K562 (cell line): ENCODE results near the gene RHOU. TPM values are rescaled to one million over a fixed set of nuclear protein-coding genes. Genes with fewer than 3 reads are reported as not detected.

Experiments used
- ATAC-seq: fragments of 200-7000 bp; cut with Tn5 transposase; 3 replicates; pipeline ENCODE4 v1.9.1; 2020; ENCODE audit warnings: moderate library complexity
- BruUV-seq: library from RNA; stranded (reverse); fragments of 400-500 nt; replicated peaks from 2 replicates; lab custom pipeline; 2021; lab: Mats Ljungman, UMichigan
- CTCF ChIA-PET: fragments of 300-600 bp; formaldehyde crosslinking; extraction: SDS; loops from one replicate; lab custom pipeline; 2021; ENCODE audit warnings: low intra/inter-chr PET ratio; lab: Yijun Ruan, JAX
- POLR2A ChIA-PET: fragments of 300-600, 350-650 bp; sonication (Branson Sonifier 250); formaldehyde crosslinking; extraction: SDS; loops from one replicate; lab custom pipeline; 2021; ENCODE audit warnings: antibody characterized with exemption, inconsistent platforms; lab: Yijun Ruan, JAX
- DNase-seq, 4 experiments: peaks; one replicate each; pipeline versions ENCODE4 v3.0.0 to v3.0.0-alpha.2; 2011 to 2018; ENCODE audit warnings: low spot score in 3 of 4, mixed read lengths in 3 of 4; ENCODE audit errors: extremely low read depth in 1 of 4
- FAIRE-seq: peaks from 2 replicates; lab custom pipeline; 2011; peaks lifted over from hg19 to GRCh38; lab: Jason Lieb, UNC
- H2AFZ ChIP-seq: 2 replicates; pipeline ENCODE4 v1.6.0; 2011; ENCODE audit warnings: low read depth, low read length, control low read depth, inconsistent platforms
- H3K27ac ChIP-seq: fragments of 200-600 bp; 3 replicates; pipeline ENCODE4 v1.8.0; 2011; ENCODE audit warnings: low read depth, mild to moderate bottlenecking, control low read depth, inconsistent platforms, low read length, moderate library complexity, mixed read lengths; ENCODE audit errors: extremely low read depth
- H3K27me3 ChIP-seq, 2 experiments: fragments of 300-600 bp in 1 of 2; 2 replicates in 1 of 2; 3 replicates in 1 of 2; pipeline versions ENCODE4 v1.6.0 to v1.8.0; 2011; ENCODE audit warnings: inconsistent platforms in 2 of 2, low read length in 2 of 2, mild to moderate bottlenecking in 1 of 2, mixed read lengths in 1 of 2, moderate library complexity in 1 of 2; ENCODE audit not compliant: control insufficient read depth in 2 of 2, insufficient read depth in 2 of 2
- H3K36me3 ChIP-seq: fragments of 300-600 bp; 3 replicates; pipeline ENCODE4 v1.8.0; 2011; ENCODE audit warnings: mild to moderate bottlenecking, low read length, inconsistent platforms; ENCODE audit not compliant: control insufficient read depth, insufficient read depth
- H3K4me1 ChIP-seq, 2 experiments: fragments of 200-600 bp in 1 of 2; replicated peaks in 1 of 2; 2 replicates in 1 of 2; 3 replicates in 1 of 2; pipeline versions ENCODE4 v1.5.1 to v1.8.0; 2011; ENCODE audit warnings: inconsistent platforms in 2 of 2, low read length in 2 of 2, mild to moderate bottlenecking in 1 of 2, mixed read lengths in 1 of 2, moderate library complexity in 1 of 2; ENCODE audit not compliant: control insufficient read depth in 2 of 2, insufficient read depth in 2 of 2
- H3K4me2 ChIP-seq: 2 replicates; pipeline ENCODE4 v1.6.1; 2011; ENCODE audit warnings: low read length, control low read depth, inconsistent platforms, mixed read lengths; ENCODE audit not compliant: insufficient read depth
- H3K4me3 ChIP-seq: fragments of 200-600 bp; sonication (generic), shearing (Covaris generic); 2 replicates; pipeline ENCODE4 v1.5.1; 2016; ENCODE audit warnings: control low read depth, inconsistent platforms
- H3K79me2 ChIP-seq: fragments of 200-600 bp; 3 replicates; pipeline ENCODE4 v1.8.0; 2011; ENCODE audit warnings: low read length, inconsistent platforms; ENCODE audit not compliant: control insufficient read depth, insufficient read depth
- H3K9ac ChIP-seq, 2 experiments: 2 replicates each; pipeline versions ENCODE4 v1.6.0 to v1.6.1; 2011; ENCODE audit warnings: low read depth in 2 of 2, low read length in 2 of 2, control low read depth in 1 of 2, inconsistent platforms in 1 of 2, mild to moderate bottlenecking in 1 of 2, mixed read lengths in 1 of 2; ENCODE audit not compliant: insufficient read depth in 1 of 2
- H3K9me1 ChIP-seq: one replicate; pipeline ENCODE4 v1.6.0; 2011; ENCODE audit warnings: inconsistent platforms, mild to moderate bottlenecking, low read length, moderate library complexity; ENCODE audit not compliant: control insufficient read depth, insufficient read depth
- H3K9me3 ChIP-seq: replicated peaks from 2 replicates; pipeline ENCODE4 v1.5.1; 2011; ENCODE audit warnings: low read depth, low read length, inconsistent platforms; ENCODE audit not compliant: control insufficient read depth, insufficient read depth
- H4K20me1 ChIP-seq: replicated peaks from 2 replicates; pipeline ENCODE4 v1.6.1; 2011; ENCODE audit warnings: low read length, inconsistent platforms, mixed read lengths; ENCODE audit not compliant: control insufficient read depth, insufficient read depth
- BCOR ChIP-seq: fragments of 450-650 bp; IDR thresholded peaks from 2 replicates; pipeline ENCODE4 v1.6.1; 2016
- ESRRA ChIP-seq: fragments of 450-650 bp; IDR thresholded peaks from 2 replicates; pipeline ENCODE4 v1.6.1; 2014; ENCODE audit warnings: low read depth, mild to moderate bottlenecking, moderate library complexity, borderline replicate concordance
- GABPA ChIP-seq: fragments of 200-800 bp; sonication (Bioruptor generic); conservative IDR thresholded peaks from 2 replicates; pipeline ENCODE4 v1.6.1; 2016; ENCODE audit warnings: low read depth, missing genetic modification characterization, missing compliant biosample characterization
- SIN3A ChIP-seq, 2 experiments: fragments of 150-350 bp in 1 of 2; IDR thresholded peaks; 2 replicates each; pipeline ENCODE4 v1.6.1; 2011 to 2016; ENCODE audit warnings: borderline replicate concordance in 2 of 2, low read depth in 2 of 2, low read length in 2 of 2, mild to moderate bottlenecking in 2 of 2, moderate library complexity in 2 of 2; ENCODE audit not compliant: control insufficient read depth in 1 of 2
- ZFP1 ChIP-seq: fragments of 450-650 bp; formaldehyde crosslinking; IDR thresholded peaks from 2 replicates; pipeline ENCODE4 v1.4.0; 2020; ENCODE audit warnings: mild to moderate bottlenecking, mixed read lengths
- WGBS: fragments of 100-300 bp; shearing (Covaris generic); methylation state at CpG from one replicate; pipeline ENCODE4 v1.1.6; 2016; ENCODE audit warnings: low coverage, mixed read lengths; ENCODE audit not compliant: insufficient coverage; ENCODE audit errors: missing lambda C conversion rate; 5-methylcytosine and 5-hydroxymethylcytosine counted together
- in situ Hi-C: fragments of 300-500 bp; cut with MboI; formaldehyde crosslinking; loops from 4 replicates; pipeline ENCODE4 v1.15.0; 2018; ENCODE audit warnings: inconsistent platforms, mixed read lengths
- intact Hi-C: fragments of 100-400 bp; cut with micrococcal nuclease; formaldehyde crosslinking; loops from 2 replicates; pipeline ENCODE4 v1.14.2; 2022
- polyA plus RNA-seq, 8 experiments: library from polyadenylated mRNA; depleted of rRNA in 4 of 8; stranded (reverse) in 5 of 8; unstranded in 3 of 8; fragments of >200 nt; fragmentation: Nextera tagmentation in 2 of 8; fragmentation: Illumina TruSeq in 1 of 8; extraction: Ambion mirVana in 2 of 8; extraction: Trizol in 1 of 8; gene quantifications; 2 replicates each; pipeline versions ENCODE4 v1.2.1 to v1.2.3, GENCODE V29; 2011 to 2014; ENCODE audit warnings: inconsistent platforms in 1 of 8, missing spikeins in 1 of 8
- total RNA-seq, 7 experiments: library from RNA; depleted of rRNA in 6 of 7; stranded (reverse); fragments of >200 nt in 6 of 7; fragmentation: Illumina TruSeq in 2 of 7; extraction: Trizol in 2 of 7; gene quantifications; 2 replicates each; pipeline versions ENCODE4 v1.2.1 to v1.2.3, GENCODE V29; 2011 to 2021; ENCODE audit warnings: low replicate concordance in 1 of 7
- TF ChIP-seq, protein P1 (sequence below), 2 experiments: fragments of 200-800 bp in 1 of 2; sonication (Bioruptor generic) in 1 of 2; sonication (generic) in 1 of 2; formaldehyde crosslinking in 1 of 2; IDR thresholded peaks in 1 of 2; conservative IDR thresholded peaks in 1 of 2; 2 replicates each; pipeline versions ENCODE4 v1.5.0 to v1.6.1; 2016 to 2020; ENCODE audit warnings: missing compliant biosample characterization in 1 of 2, missing genetic modification characterization in 1 of 2, missing genetic modification reagents in 1 of 2

Gene RHOU
- total and polyA plus RNA-seq, 9 of the 15 experiments (the other 6 are each of a cell fraction or from before 2014, with no cell fraction given): 0.07 TPM; not detected in 8

DNA sequence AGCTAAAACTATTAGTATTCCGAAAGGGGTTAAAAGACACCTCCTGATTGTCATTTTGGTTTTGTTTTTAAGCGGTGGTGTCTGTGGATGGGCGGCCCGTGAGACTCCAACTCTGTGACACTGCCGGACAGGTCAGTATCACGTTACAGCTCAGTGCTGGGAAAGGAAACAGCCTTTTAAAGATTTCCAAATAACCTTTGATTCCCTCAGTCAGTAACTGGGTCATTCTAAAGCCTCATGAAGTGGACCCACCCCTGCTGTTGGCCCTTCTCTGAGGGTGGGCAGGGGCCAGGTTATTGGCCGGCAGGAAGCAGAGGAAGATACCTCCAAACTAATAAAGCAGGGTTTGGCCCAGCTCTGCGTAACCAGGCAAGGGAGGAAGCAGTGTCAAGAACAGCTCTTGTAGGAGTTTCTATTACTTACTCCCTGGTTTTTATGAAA, 2.3 kb downstream of the RHOU start:
- DNase-seq (no peak), ATAC-seq (no peak), FAIRE-seq (no peak)
- under 1% methylated on average over 8 of the region's 8 CpGs for WGBS
- Histone ChIP-seq H3K79me2 (no peaks in the 10 kb centered on the region), H3K27me3 (peaks cover 8 to 29% of the 10 kb centered on the region in 2 experiments; a peak in 4 of 5 replicates), H3K4me3 (no peak overlapping the region), H3K27ac (no peak overlapping the region), H2AFZ (no peak overlapping the region), H4K20me1 (no peaks in the 10 kb centered on the region), H3K4me1 (peaks cover 0 to 3% of the 10 kb centered on the region in 2 experiments; a peak in 1 of 5 replicates), H3K9me1 (no peaks in the 10 kb centered on the region), H3K36me3 (no peaks in the 10 kb centered on the region), H3K9me3 (no peaks in the 10 kb centered on the region), H3K9ac (no peak overlapping the region), H3K4me2 (no peak overlapping the region)
- no peak for TF ChIP-seq BCOR
- TF ChIP-seq ZFP1 (CRISPR knock-in tag): no peak
- no peak for TF ChIP-seq ESRRA
- no peak for TF ChIP-seq GABPA
- no TSS peak for BruUV-seq
- in situ Hi-C loops: no loop called here
- ChIA-PET CTCF (no interaction called here), POLR2A (interaction anchor here (0.8 kb wide), 1 partner anchor 28 kb away, joined by 3 read pairs; no protein-coding TSS in a partner anchor)
- intact Hi-C loops: no loop called here

GRCh38 chr1:228739826-228740225, 4.5 kb downstream of the RHOU start:
- TF ChIP-seq, protein P1, sequence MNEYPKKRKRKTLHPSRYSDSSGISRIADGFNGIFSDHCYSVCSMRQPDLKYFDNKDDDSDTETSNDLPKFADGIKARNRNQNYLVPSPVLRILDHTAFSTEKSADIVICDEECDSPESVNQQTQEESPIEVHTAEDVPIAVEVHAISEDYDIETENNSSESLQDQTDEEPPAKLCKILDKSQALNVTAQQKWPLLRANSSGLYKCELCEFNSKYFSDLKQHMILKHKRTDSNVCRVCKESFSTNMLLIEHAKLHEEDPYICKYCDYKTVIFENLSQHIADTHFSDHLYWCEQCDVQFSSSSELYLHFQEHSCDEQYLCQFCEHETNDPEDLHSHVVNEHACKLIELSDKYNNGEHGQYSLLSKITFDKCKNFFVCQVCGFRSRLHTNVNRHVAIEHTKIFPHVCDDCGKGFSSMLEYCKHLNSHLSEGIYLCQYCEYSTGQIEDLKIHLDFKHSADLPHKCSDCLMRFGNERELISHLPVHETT (CRISPR knock-in tag; conservative IDR thresholded peaks at IDR 0.05 in 1 of 2, IDR thresholded peaks at IDR 0.05 in 1 of 2): no peak
- TF ChIP-seq SIN3A (IDR thresholded peaks at IDR 0.05; ENCODE audit: borderline replicate concordance in 2 of 2, control insufficient read depth in 1 of 2, low read depth in 2 of 2, low read length in 2 of 2): no peak
- no peak overlapping the region for H2AFZ ChIP-seq
- in situ Hi-C loops (no loop called here), intact Hi-C loops (no loop called here)
- H3K27me3 ChIP-seq: peaks cover 15 to 33% of the 10 kb centered on the region in 2 experiments
- H3K9me1 ChIP-seq: no peaks in the 10 kb centered on the region
- WGBS: 1% methylated on average over 4 of the region's 4 CpGs
- H3K4me3 ChIP-seq: no peak overlapping the region
- ChIA-PET POLR2A (interaction anchor here (0.7 to 1.8 kb wide), 2 partner anchors 9 to 463 kb away, joined by 3 to 4 read pairs; no protein-coding TSS in a partner anchor), CTCF (no interaction called here)
- no peak overlapping the region for H3K4me2 ChIP-seq
- no TSS peak for BruUV-seq
- H3K27ac ChIP-seq: no peak overlapping the region
- no peaks in the 10 kb centered on the region for H4K20me1 ChIP-seq
- DNase-seq: no peak
- no peak for ATAC-seq
- H3K4me1 ChIP-seq: peaks cover 0 to 3% of the 10 kb centered on the region in 2 experiments; a peak in 1 of 5 replicates
- no peaks in the 10 kb centered on the region for H3K9me3 ChIP-seq
- H3K79me2 ChIP-seq: no peaks in the 10 kb centered on the region
- H3K9ac ChIP-seq: no peak overlapping the region
- H3K36me3 ChIP-seq: no peaks in the 10 kb centered on the region
- FAIRE-seq: no peak
